Esophagus (tissue), 2 donors: ENCODE measurements around the gene ALDH3B2. TPM values are rescaled to one million over a fixed set of nuclear protein-coding genes. Genes with fewer than 3 reads are reported as not detected.

Experiments
- H3K27ac ChIP-seq, 2 donors: one replicate each; pipeline ENCODE4 v1.5.1; 2013; ENCODE audit warnings: low read depth in 2 of 2, mild to moderate bottlenecking in 2 of 2, inconsistent platforms in 1 of 2, low read length in 1 of 2, moderate library complexity in 1 of 2
- H3K27me3 ChIP-seq, 2 donors: one replicate each; pipeline ENCODE4 v1.6.1; 2013; ENCODE audit warnings: low read length in 2 of 2, control low read depth in 1 of 2, mild to moderate bottlenecking in 1 of 2; ENCODE audit not compliant: insufficient read depth in 2 of 2, control insufficient read depth in 1 of 2
- H3K36me3 ChIP-seq, 2 donors: one replicate each; pipeline ENCODE4 v1.6.1; 2013; ENCODE audit warnings: low read length in 1 of 2; ENCODE audit not compliant: control insufficient read depth in 2 of 2, insufficient read depth in 2 of 2
- H3K4me1 ChIP-seq, 2 donors: one replicate each; pipeline ENCODE4 v1.6.1; 2013; ENCODE audit warnings: low read length in 1 of 2; ENCODE audit not compliant: control insufficient read depth in 2 of 2, insufficient read depth in 2 of 2
- H3K4me3 ChIP-seq, 2 donors: one replicate each; pipeline ENCODE4 v1.5.1; 2013; ENCODE audit warnings: low read length in 2 of 2, mild to moderate bottlenecking in 2 of 2, low read depth in 1 of 2, moderate library complexity in 1 of 2
- H3K9me3 ChIP-seq, 2 donors: one replicate each; pipeline ENCODE4 v1.6.1; 2013; ENCODE audit warnings: mild to moderate bottlenecking in 2 of 2, low read depth in 1 of 2, low read length in 1 of 2, moderate library complexity in 1 of 2; ENCODE audit not compliant: control insufficient read depth in 2 of 2, insufficient read depth in 1 of 2
- WGBS, 2 donors: extraction: QIAGEN DNeasy Blood & Tissue Kit; methylation state at CpG; one replicate each; pipeline ENCODE4 v1.1.7; 2013; 5-methylcytosine and 5-hydroxymethylcytosine counted together
- polyA plus RNA-seq, 2 donors: library from polyadenylated mRNA; stranded (reverse); fragments of 200-250 nt; gene quantifications; one replicate each; pipeline ENCODE4 v1.2.3, GENCODE V29; 2013
- donor health status: healthy with polysubstance abuse.
- donor health status: Bipolar disorder and iron deficiency.

The ALDH3B2 gene
- polyA plus RNA-seq, 2 donors, result 62.8 to 120 TPM

DNA sequence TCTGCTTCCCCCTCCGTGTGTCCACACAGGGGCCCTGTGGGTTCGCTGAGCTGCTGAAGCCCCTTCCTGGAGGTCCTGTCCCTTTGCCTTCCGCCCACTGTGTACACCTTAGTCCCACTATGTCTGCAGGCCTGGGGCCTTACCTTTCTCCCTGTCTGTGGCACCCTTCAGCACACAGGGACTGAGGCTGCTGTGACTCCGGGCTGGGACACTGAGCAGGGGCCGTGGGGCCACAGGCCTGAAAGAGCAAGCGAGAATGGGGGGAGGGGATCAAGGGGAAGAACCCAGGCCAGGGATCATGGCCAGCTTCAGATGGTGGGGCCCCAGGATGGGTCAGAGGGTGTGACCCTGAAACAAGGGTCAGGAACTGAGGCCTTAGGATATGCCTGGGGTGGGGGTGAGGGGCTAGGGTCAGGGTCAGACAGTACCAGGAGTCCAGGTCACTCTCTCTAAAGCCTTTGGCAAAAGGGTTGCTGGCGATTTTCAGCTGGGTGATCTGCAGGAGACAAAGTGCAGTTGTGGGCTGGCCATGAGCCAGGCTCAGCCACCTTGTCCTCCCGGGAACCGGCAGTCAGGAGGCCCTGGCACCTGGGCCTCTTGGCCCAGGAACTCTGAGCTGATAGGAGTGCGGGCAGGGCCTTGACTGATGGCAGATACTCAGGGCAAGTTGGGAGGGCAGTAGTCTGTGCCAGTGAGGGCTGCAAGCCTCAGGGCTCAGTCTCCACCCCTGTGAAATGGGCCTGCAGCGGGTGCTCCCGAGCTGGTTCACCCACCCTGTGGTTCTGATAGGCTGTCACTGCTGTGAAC, 42.0 kb downstream of the ALDH3B2 start:
- H3K27ac ChIP-seq, result no peak overlapping the region
- H3K36me3 ChIP-seq, result no peaks in the 10 kb centered on the region
- H3K27me3 ChIP-seq, result no peaks in the 10 kb centered on the region
- 71 to 81% methylated on average over 12 of the region's 12 CpGs for WGBS, 2 donors
- no peaks in the 10 kb centered on the region for H3K9me3 ChIP-seq
- H3K4me1 ChIP-seq, result peaks cover 6 to 32% of the 10 kb centered on the region in 2 donors
- no peak overlapping the region for H3K4me3 ChIP-seq

DNA sequence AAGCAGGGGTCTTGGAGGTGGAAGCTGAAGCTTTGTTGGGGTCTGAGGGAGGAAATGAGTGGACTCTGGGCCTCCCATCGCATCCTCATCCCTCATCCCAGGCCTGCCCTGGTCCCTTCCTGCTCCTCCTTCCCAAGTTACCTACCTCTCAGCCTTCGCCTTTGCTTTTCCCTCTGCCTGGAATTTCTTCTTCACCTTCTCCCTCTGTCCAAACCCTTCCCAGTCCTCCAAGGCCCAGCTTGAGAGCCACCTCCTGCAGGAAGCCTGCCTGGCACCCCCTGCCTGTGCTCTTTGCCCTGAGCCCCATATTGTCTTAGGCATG, 42.6 kb downstream of the ALDH3B2 start:
- Histone ChIP-seq H3K4me3 (no peak overlapping the region), H3K36me3 (no peaks in the 10 kb centered on the region), H3K9me3 (no peaks in the 10 kb centered on the region), H3K27me3 (no peaks in the 10 kb centered on the region), H3K4me1 (peaks cover 9 to 33% of the 10 kb centered on the region in 2 donors), H3K27ac (no peak overlapping the region)
- 92 to 96% methylated on average over 2 of the region's 2 CpGs for WGBS, 2 donors

GRCh38 chr11:67631411-67631810, 43.0 kb downstream of the ALDH3B2 start:
- peaks cover 9 to 33% of the 10 kb centered on the region in 2 donors for H3K4me1 ChIP-seq
- no peak overlapping the region for H3K4me3 ChIP-seq
- WGBS, 2 donors, result 74 to 80% methylated on average over 7 of the region's 7 CpGs
- H3K27me3 ChIP-seq, result no peaks in the 10 kb centered on the region
- no peaks in the 10 kb centered on the region for H3K36me3 ChIP-seq
- peak overlapping the region in 1 of 2 donors; percentile 94 for H3K27ac ChIP-seq
- H3K9me3 ChIP-seq, result no peaks in the 10 kb centered on the region

DNA sequence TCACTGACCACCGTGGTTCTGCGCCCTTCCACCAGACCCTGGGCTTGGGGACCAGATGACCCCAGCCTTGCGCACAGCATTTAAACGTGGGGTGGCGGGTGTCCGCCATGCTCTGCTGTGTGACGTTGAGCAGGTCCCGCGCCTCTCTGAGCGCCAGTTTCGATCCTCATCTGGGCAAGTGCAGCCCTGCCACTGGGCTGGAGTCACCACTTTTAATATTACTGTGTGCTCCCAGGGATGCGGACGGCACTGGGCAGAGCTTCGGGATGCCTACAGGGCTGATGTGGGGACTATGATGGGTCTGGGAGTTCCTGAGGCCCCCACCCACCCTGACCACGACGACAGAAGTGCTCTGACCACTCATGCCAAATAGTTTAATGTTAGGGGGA, 43.5 kb downstream of the ALDH3B2 start:
- WGBS, 2 donors, result 51 to 52% methylated on average over 16 of the region's 16 CpGs
- Histone ChIP-seq H3K4me1 (peaks cover 9 to 33% of the 10 kb centered on the region in 2 donors), H3K36me3 (no peaks in the 10 kb centered on the region), H3K9me3 (no peaks in the 10 kb centered on the region), H3K27ac (peak overlapping the region; percentile 94 to 98), H3K4me3 (peak overlapping the region; percentile 45 to 72), H3K27me3 (no peaks in the 10 kb centered on the region)

DNA sequence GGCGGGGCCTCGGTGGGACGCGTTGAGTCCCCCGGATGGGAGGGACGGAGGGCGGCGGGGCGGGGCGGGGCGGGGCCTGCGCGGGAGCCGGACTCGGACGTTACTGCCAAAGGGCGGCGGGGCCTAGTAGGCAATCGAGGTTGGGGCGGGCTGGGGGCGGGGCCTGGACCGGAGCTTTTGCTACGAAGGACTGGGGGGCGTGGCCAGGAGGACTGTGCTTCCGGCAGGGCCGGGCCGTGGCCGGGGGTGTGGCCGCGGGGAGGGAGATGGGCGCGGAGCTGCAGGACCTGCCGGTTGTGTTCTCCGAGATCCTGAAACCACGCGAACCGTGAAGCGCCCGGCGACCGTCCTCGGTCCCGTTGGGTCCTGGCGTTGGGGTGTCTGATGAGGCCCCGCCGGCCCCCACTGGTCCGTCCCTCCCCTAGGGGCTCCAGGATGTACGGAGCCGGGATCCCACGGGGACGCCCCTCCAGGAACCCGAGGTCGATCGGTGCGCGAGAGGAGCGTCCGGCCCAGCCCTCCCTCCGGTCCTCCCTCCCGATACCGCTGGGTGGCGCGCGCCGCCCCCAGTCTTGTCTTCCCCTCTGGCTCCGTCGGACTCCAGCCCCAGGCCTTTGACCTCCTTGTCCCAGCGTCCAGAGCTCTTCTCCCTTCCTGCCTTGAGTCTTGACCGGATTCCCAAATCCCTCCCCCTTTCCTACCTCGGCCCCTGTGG, 44.0 kb downstream of the ALDH3B2 start:
- Histone ChIP-seq H3K27me3 (no peaks in the 10 kb centered on the region), H3K27ac (peak overlapping the region; percentile 94 to 98), H3K36me3 (no peaks in the 10 kb centered on the region), H3K9me3 (no peaks in the 10 kb centered on the region), H3K4me3 (peak overlapping the region; percentile 67 to 72), H3K4me1 (peaks cover 9 to 33% of the 10 kb centered on the region in 2 donors)
- 1% methylated on average over 34 to 70 of the region's 70 CpGs for WGBS, 2 donors

DNA sequence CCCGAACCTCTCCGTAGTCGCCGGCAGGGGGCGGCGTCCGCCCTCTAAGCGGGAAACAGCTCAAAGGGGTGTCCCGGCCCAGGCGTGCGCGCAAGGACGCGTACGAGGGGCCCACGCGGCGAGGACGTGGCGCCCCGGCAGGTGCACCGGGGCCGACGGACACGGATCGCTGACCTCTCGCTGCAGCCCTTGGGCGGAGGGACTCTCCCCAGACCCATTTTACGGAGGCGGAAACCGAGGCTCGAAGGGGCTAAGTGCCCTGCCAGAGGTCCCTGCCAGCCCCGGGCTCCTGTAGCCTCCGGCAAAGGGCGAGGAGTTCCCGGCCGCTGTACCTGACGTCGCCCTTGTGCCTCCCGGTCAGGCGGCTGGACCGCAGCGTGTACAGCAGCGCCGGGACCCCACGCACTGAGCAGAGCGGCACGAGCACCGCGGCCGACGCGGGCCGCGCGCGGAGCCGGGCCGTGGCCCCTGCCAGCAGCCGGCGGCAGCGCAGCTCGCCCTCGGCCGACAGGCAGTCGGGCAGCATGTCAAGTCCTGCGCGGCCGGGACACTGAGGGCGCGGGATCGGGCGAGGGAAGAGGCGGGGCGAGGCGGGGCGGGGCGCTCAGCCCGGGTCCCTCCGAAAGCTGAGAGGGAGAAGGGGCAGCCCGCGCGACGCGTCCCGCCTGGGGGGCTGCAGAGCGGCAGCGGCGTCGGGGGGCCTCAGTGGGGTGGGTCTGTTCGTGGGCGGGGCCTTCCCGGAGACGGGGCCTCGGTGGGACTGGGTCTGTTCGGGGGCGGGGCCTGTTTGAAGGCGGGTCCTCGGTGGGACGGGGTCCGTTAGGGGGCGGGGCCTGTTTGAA, 44.8 kb downstream of the ALDH3B2 start, which contains the start of gene NUDT8:
TSS of gene NUDT8 (minus strand) at position 552 of the 842 bp plus-strand sequence. CDS start at position 526, 26 bp downstream.
- no peaks in the 10 kb centered on the region for H3K36me3 ChIP-seq
- peak within 1 kb of the TSS; percentile 67 to 75 for H3K4me3 ChIP-seq
- H3K27me3 ChIP-seq, result no peaks in the 10 kb centered on the region
- peak within 1 kb of the TSS; percentile 97 to 98 for H3K27ac ChIP-seq
- 1% methylated on average over 74 to 102 of the region's 102 CpGs for WGBS, 2 donors
- H3K9me3 ChIP-seq, result no peaks in the 10 kb centered on the region
- peaks cover 9 to 33% of the 10 kb centered on the region in 2 donors for H3K4me1 ChIP-seq

DNA sequence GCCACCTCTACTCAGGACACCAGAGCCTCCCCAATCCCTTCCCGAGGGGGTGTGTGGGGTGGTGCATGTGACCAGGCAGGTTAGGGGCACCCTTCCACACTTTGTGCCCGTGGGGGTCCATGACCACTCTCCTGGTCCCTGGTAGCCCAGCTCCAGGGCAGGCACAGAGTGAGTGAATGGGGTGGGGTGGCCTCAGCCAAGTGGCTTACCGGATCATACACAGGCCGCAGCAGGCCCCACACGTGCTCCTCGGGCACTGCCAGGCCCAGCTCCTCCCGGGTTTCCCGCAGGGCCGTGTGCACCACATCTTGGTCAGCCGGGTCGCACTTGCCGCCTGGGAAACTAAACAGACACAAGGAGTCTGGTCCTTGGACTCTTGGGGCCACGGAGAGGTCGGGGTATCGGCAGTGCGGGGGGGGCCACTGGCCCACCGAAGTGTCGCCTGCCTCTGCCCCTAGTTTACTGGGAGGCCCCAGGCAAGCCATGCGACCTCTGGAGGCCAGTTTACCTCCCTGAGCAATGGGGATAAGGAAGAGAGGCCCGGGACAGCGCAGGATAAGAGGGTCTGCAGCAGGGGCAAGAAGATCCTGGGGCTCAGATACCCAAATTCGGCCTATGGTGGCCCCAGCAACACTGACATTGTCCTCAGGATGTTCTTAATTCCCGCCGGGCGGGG, 45.6 kb downstream of the ALDH3B2 start:
- no peaks in the 10 kb centered on the region for H3K27me3 ChIP-seq
- no peaks in the 10 kb centered on the region for H3K9me3 ChIP-seq
- WGBS, 2 donors, result 28 to 29% methylated on average over 25 of the region's 25 CpGs
- H3K27ac ChIP-seq, result peak overlapping the region; percentile 97 to 98
- peak overlapping the region; percentile 67 to 75 for H3K4me3 ChIP-seq
- H3K36me3 ChIP-seq, result no peaks in the 10 kb centered on the region
- peaks cover 9 to 33% of the 10 kb centered on the region in 2 donors for H3K4me1 ChIP-seq

DNA sequence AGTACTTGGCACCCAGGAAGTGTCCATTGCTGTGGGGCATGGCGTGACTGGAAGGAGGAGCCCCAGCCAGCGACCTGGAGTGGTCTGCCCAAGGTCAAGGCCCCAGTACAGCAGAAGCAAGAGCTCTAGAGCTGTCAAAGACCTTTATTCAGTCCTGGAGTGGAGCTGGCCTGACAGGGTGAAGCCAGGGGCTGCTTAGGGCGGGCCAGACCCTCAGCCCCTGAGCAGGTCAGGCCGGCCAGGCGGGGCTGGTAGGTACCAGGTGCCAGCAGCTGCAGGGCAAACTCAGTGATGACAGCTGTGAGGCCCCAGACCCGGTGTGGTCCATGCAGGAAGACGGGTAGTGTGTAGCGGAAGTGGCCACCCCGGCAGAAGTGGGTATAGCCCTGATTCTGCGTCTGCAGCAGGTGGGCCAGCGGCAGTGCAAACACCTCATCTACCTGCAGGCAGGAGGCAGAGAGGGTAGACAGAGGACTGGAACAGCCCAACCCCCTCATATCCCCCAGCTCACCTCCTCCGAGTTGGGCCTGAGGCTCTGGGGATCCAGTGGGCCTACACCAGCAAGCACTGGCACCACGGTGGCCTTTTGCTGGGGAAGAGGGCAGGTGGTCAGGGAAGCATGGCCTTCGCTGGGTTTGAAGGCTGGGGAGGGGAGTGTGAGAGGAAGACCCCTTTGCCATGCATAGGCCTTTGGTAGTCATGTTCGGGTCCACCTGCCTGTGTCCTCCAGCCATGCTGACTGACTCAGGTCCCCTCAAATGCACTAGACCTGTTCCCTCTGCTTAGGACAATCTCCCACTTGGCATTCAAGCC, 46.4 kb downstream of the ALDH3B2 start:
- Histone ChIP-seq H3K27ac (peak overlapping the region; percentile 24 to 97), H3K9me3 (no peaks in the 10 kb centered on the region), H3K27me3 (no peaks in the 10 kb centered on the region), H3K4me1 (peaks cover 9 to 33% of the 10 kb centered on the region in 2 donors), H3K36me3 (no peaks in the 10 kb centered on the region), H3K4me3 (no peak overlapping the region)
- 78 to 84% methylated on average over 15 of the region's 15 CpGs for WGBS, 2 donors
